GM15510 (cell line): ENCODE results near the gene LMBR1.

Experiments
- POLR2A ChIP-seq: IDR thresholded peaks from 3 replicates; pipeline ENCODE4 v1.6.1; 2011; ENCODE audit warnings: borderline replicate concordance; ENCODE audit not compliant: insufficient read length; ENCODE audit errors: extremely low read depth

LMBR1 gene

GRCh38 chr7:156778668-156779067 is 114.3 kb downstream of the LMBR1 start:
- TF ChIP-seq POLR2A = no peak

- TF ChIP-seq POLR2A = no peak
Observed at GRCh38 chr7:156778201-156778600, 114.8 kb downstream of the LMBR1 start.

GRCh38 chr7:156777364-156778069 is 115.5 kb downstream of the LMBR1 start:
- no peak for TF ChIP-seq POLR2A

- no peak for TF ChIP-seq POLR2A
Observed at GRCh38 chr7:156776527-156776926, 116.5 kb downstream of the LMBR1 start.

GRCh38 chr7:156773966-156774365 is 119.0 kb downstream of the LMBR1 start:
- no peak for TF ChIP-seq POLR2A

- TF ChIP-seq POLR2A = no peak
Observed at GRCh38 chr7:156772725-156773124, 120.3 kb downstream of the LMBR1 start.

GRCh38 chr7:156768698-156769472 is 124.1 kb downstream of the LMBR1 start:
- TF ChIP-seq POLR2A = no peak

- no peak for TF ChIP-seq POLR2A
Observed at GRCh38 chr7:156766666-156767065, 126.3 kb downstream of the LMBR1 start.

GRCh38 chr7:156765901-156766656 is 126.9 kb downstream of the LMBR1 start:
- TF ChIP-seq POLR2A = no peak

- no peak for TF ChIP-seq POLR2A
Observed at GRCh38 chr7:156764766-156765165, 128.2 kb downstream of the LMBR1 start.

GRCh38 chr7:156764016-156764669 is 128.8 kb downstream of the LMBR1 start:
- no peak for TF ChIP-seq POLR2A

GRCh38 chr7:156759579-156760202 is 133.3 kb downstream of the LMBR1 start:
- no peak for TF ChIP-seq POLR2A

- TF ChIP-seq POLR2A = no peak
Observed at GRCh38 chr7:156759143-156759542, 133.8 kb downstream of the LMBR1 start.

GRCh38 chr7:156754201-156754600 is 138.8 kb downstream of the LMBR1 start:
- TF ChIP-seq POLR2A = no peak
